PC-3 (cell line): ENCODE data around the gene TBCC. TPM values are rescaled to one million over a fixed set of nuclear protein-coding genes. Genes with fewer than 3 reads are reported as not detected.

Experiments used
- ATAC-seq: fragments of 200-7000 bp; cut with Tn5 transposase; 2 replicates; pipeline ENCODE4 v1.9.1; 2020; ENCODE audit warnings: mild to moderate bottlenecking, moderate library complexity
- BruUV-seq: library from RNA; stranded (reverse); fragments of 400-500 nt; replicated peaks from 2 replicates; lab custom pipeline; 2021; lab: Mats Ljungman, UMichigan
- CTCF ChIA-PET: fragments of 300-600 bp; sonication (Branson Sonifier 250); formaldehyde crosslinking; loops from one replicate; lab custom pipeline; 2022; ENCODE audit warnings: antibody characterized with exemption; lab: Charles Lee
- POLR2A ChIA-PET: fragments of 300-600 bp; sonication (Branson Sonifier 250); formaldehyde crosslinking; loops from one replicate; lab custom pipeline; 2022; ENCODE audit warnings: antibody characterized with exemption; ENCODE audit not compliant: unreplicated experiment; lab: Charles Lee
- DNase-seq: peaks from one replicate; pipeline ENCODE4 v3.0.0-alpha.2; 2015
- H2AFZ ChIP-seq: fragments of 300-600 bp; sonication (generic); 2 replicates; pipeline ENCODE4 v1.6.0; 2016; ENCODE audit warnings: antibody characterized with exemption, low read length
- H3F3A ChIP-seq: fragments of 300-600 bp; sonication (generic); one replicate; pipeline ENCODE4 v1.6.0; 2017; ENCODE audit warnings: antibody characterized with exemption, low read length, control low read depth, mild to moderate bottlenecking; ENCODE audit not compliant: unreplicated experiment
- H3K27ac ChIP-seq: fragments of 300-600 bp; sonication (generic); 2 replicates; pipeline ENCODE4 v1.5.1; 2016; ENCODE audit warnings: mild to moderate bottlenecking, low read length
- H3K27me3 ChIP-seq: fragments of 300-600 bp; sonication (generic); 2 replicates; pipeline ENCODE4 v1.6.1; 2016; ENCODE audit warnings: low read length, mixed read lengths
- H3K36me3 ChIP-seq: fragments of 300-600 bp; sonication (generic); 2 replicates; pipeline ENCODE4 v1.6.1; 2016; ENCODE audit warnings: low read depth, mixed run types, low read length, mixed read lengths
- H3K4me1 ChIP-seq: fragments of 300-600 bp; sonication (generic); 2 replicates; pipeline ENCODE4 v1.5.1; 2016; ENCODE audit warnings: low read length; ENCODE audit not compliant: insufficient read depth
- H3K4me2 ChIP-seq: fragments of 300-600 bp; sonication (generic); 2 replicates; pipeline ENCODE4 v1.6.0; 2016; ENCODE audit warnings: low read length
- H3K4me3 ChIP-seq: fragments of 300-600 bp; sonication (generic); 2 replicates; pipeline ENCODE4 v1.5.1; 2016; ENCODE audit warnings: mild to moderate bottlenecking, low read length, mixed read lengths
- H3K79me2 ChIP-seq: fragments of 300-600 bp; sonication (generic); 2 replicates; pipeline ENCODE4 v1.6.1; 2017; ENCODE audit warnings: low read length, mixed read lengths
- H3K9ac ChIP-seq: fragments of 300-600 bp; sonication (generic); 2 replicates; pipeline ENCODE4 v1.6.0; 2016; ENCODE audit warnings: mild to moderate bottlenecking, low read length
- H3K9me2 ChIP-seq: fragments of 300-600 bp; sonication (generic); replicated peaks from 2 replicates; pipeline ENCODE4 v1.6.1; 2016; ENCODE audit warnings: mixed run types, low read length, mixed read lengths
- H3K9me3 ChIP-seq: fragments of 300-600 bp; sonication (generic); 2 replicates; pipeline ENCODE4 v1.6.1; 2016; ENCODE audit warnings: low read length, mixed read lengths
- H4K20me1 ChIP-seq: fragments of 300-600 bp; sonication (generic); 2 replicates; pipeline ENCODE4 v1.6.1; 2016; ENCODE audit warnings: low read length, mixed read lengths
- CTCF ChIP-seq: fragments of 300-600 bp; sonication (generic); conservative IDR thresholded peaks from 2 replicates; pipeline ENCODE4 v1.5.1; 2017; ENCODE audit warnings: antibody characterized with exemption, low read depth, mild to moderate bottlenecking, low read length
- EZH2 ChIP-seq: fragments of 300-600 bp; sonication (generic); IDR thresholded peaks from one replicate; pipeline ENCODE4 v1.6.1; 2017; ENCODE audit warnings: antibody characterized with exemption, mild to moderate bottlenecking, low read length; ENCODE audit not compliant: unreplicated experiment
- EZH2phosphoT487 ChIP-seq: fragments of 300-600 bp; sonication (generic); IDR thresholded peaks from 2 replicates; pipeline ENCODE4 v1.6.1; 2018; ENCODE audit warnings: mild to moderate bottlenecking, antibody characterized with exemption, low read length, borderline replicate concordance
- intact Hi-C: fragments of 100-400 bp; cut with micrococcal nuclease; formaldehyde crosslinking; loops from 2 replicates; pipeline ENCODE4 v1.9.0; 2023
- total RNA-seq: library from RNA; depleted of rRNA; stranded (reverse); fragments of >200 nt; gene quantifications from 2 replicates; pipeline ENCODE4 v1.2.3, GENCODE V29; 2014

TBCC gene
- total RNA-seq, 1 experiment from 2014 or later: 32.3 TPM

DNA sequence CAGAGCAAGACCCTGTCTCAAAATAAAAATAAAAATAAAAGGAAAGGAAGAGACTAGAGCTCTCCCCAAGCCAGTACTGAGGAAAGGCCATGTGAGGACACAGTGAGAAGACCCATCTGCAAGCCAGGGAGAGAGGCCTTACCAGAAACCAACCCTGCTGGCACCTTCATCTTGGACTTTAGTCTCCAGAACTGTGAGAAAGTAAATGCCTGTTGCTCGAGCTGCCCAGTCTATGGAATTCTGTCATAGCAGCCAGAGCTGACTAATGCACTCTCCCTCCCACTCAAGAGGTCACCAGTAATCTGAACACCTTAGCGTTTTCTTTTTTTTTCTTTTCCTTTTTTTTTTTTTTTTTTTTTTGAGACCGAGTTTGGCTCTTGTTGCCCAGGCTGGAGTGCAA is 16.2 kb downstream of the TBCC start:
- H3K79me2 ChIP-seq: no peaks in the 10 kb centered on the region
- CTCF ChIA-PET: interaction anchor here (0.6 to 0.7 kb wide), 2 partner anchors 67 to 218 kb away, joined by 3 to 8 read pairs; no protein-coding TSS in a partner anchor

DNA sequence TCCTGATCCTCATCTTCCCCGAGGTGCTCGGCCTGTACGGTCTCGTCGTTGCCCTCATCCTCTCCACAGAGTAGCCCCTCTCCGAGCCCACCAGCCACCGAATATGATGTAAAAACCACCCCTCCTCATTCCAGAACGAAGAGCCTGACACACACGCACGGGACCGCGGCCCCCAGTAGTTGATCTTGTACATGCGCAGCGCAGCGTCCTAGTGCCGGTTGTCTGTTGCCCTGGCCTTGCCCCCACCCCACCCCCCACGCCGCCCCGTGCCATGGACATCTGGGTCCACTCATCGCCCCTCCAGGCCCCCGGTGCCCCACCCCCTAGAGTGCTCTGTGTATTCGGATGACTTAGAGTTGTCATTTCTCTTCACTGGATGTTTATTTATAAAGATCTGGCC is 18.3 kb downstream of the TBCC start:
- BruUV-seq: no TSS peak
- H3K36me3 ChIP-seq: no peaks in the 10 kb centered on the region

More for the DNA sequence above, 16.2 kb downstream of the TBCC start:
- no peak overlapping the region for H3K4me2 ChIP-seq
- no peak overlapping the region for H2AFZ ChIP-seq
- TF ChIP-seq EZH2 (no peak), CTCF (no peak), EZH2phosphoT487 (no peak)
- no peaks in the 10 kb centered on the region for H3K9me2 ChIP-seq
- peak; percentile 57 for ATAC-seq
- no peaks in the 10 kb centered on the region for H3K9me3 ChIP-seq
- H3K36me3 ChIP-seq: no peaks in the 10 kb centered on the region
- BruUV-seq: no TSS peak
- DNase-seq: peak; percentile 32
- no peak overlapping the region for H3K27ac ChIP-seq
- H3K4me1 ChIP-seq: no peaks in the 10 kb centered on the region
- no peaks in the 10 kb centered on the region for H3F3A ChIP-seq
- intact Hi-C loops: no loop called here
- no peak overlapping the region for H3K4me3 ChIP-seq
- POLR2A ChIA-PET: interaction anchor here (0.6 kb wide), 1 partner anchor 150 kb away, joined by 4 read pairs; no protein-coding TSS in a partner anchor
- H3K9ac ChIP-seq: no peak overlapping the region
- H4K20me1 ChIP-seq: no peaks in the 10 kb centered on the region
- no peaks in the 10 kb centered on the region for H3K27me3 ChIP-seq

More for the DNA sequence above, 18.3 kb downstream of the TBCC start:
- Histone ChIP-seq H3K4me3 (no peak overlapping the region), H3F3A (no peaks in the 10 kb centered on the region), H3K4me2 (no peak overlapping the region), H3K9ac (no peak overlapping the region), H3K27ac (no peak overlapping the region), H2AFZ (no peak overlapping the region), H3K4me1 (no peaks in the 10 kb centered on the region), H3K9me3 (no peaks in the 10 kb centered on the region), H3K9me2 (no peaks in the 10 kb centered on the region), H3K79me2 (no peaks in the 10 kb centered on the region), H3K27me3 (no peaks in the 10 kb centered on the region), H4K20me1 (no peaks in the 10 kb centered on the region)
- TF ChIP-seq CTCF (no peak), EZH2 (no peak), EZH2phosphoT487 (no peak)
- ATAC-seq: no peak
- DNase-seq: no peak
- intact Hi-C loops: loop anchor here (2.0 kb wide), 2 partner anchors 35 to 149 kb away; no protein-coding TSS in a partner anchor
- POLR2A ChIA-PET: no interaction called here
- CTCF ChIA-PET: interaction anchor here (2.0 kb wide), 1 partner anchor 66 kb away, joined by 13 read pairs; no protein-coding TSS in a partner anchor
